WTC11 (cell line): ENCODE results near the gene STXBP5. TPM values are rescaled to one million over a fixed set of nuclear protein-coding genes. Genes with fewer than 3 reads are reported as not detected.

ENCODE experiments used
- ATAC-seq: fragments of 200-7000 bp; cut with Tn5 transposase; 2 replicates; pipeline ENCODE4 v1.10.0; 2021; ENCODE audit warnings: mild to moderate bottlenecking, moderate library complexity
- CTCF ChIA-PET: fragments of 300-600 bp; sonication (Branson Sonifier 250); formaldehyde crosslinking; loops from one replicate; lab custom pipeline; 2021; ENCODE audit warnings: antibody characterized with exemption; lab: Charles Lee
- POLR2A ChIA-PET: fragments of 350-600 bp; sonication (Branson Sonifier 250); formaldehyde crosslinking; loops from one replicate; lab custom pipeline; 2021; ENCODE audit warnings: antibody characterized with exemption; lab: Charles Lee
- DNase-seq: peaks from one replicate; pipeline ENCODE4 v3.0.0; 2021; ENCODE audit warnings: low spot score
- H3K27ac Mint-ChIP-seq: 2 replicates; pipeline ENCODE4 v1.8.0; 2021; ENCODE audit warnings: mixed read lengths
- H3K27me3 Mint-ChIP-seq: 2 replicates; pipeline ENCODE4 v1.8.0; 2021; ENCODE audit warnings: low read depth, mild to moderate bottlenecking, moderate library complexity, mixed read lengths
- H3K36me3 Mint-ChIP-seq: 2 replicates; pipeline ENCODE4 v1.8.0; 2021; ENCODE audit warnings: mixed read lengths
- H3K4me1 Mint-ChIP-seq: 2 replicates; pipeline ENCODE4 v1.8.0; 2022; ENCODE audit warnings: mixed read lengths
- H3K4me3 Mint-ChIP-seq: 2 replicates; pipeline ENCODE4 v1.8.0; 2021; ENCODE audit warnings: mild to moderate bottlenecking, moderate library complexity, mixed read lengths
- H3K9me3 Mint-ChIP-seq: 2 replicates; pipeline ENCODE4 v1.8.0; 2021; ENCODE audit warnings: mixed read lengths
- ATF3 ChIP-seq: sonication (generic); formaldehyde crosslinking; conservative IDR thresholded peaks from 2 replicates; pipeline ENCODE4 v1.8.1; 2022; ENCODE audit warnings: mild to moderate bottlenecking, missing genetic modification reagents
- CDX4 ChIP-seq: fragments of 250-450 bp; sonication (Bioruptor Pico); IDR thresholded peaks from 2 replicates; pipeline ENCODE4 v1.9.0; 2021; ENCODE audit warnings: moderate library complexity, mild to moderate bottlenecking, inconsistent platforms, borderline replicate concordance
- CREB1 ChIP-seq: sonication (generic); formaldehyde crosslinking; IDR thresholded peaks from 2 replicates; pipeline ENCODE4 v1.8.0; 2023; ENCODE audit warnings: mild to moderate bottlenecking, missing genetic modification reagents
- FOXK1 ChIP-seq: sonication (generic); formaldehyde crosslinking; IDR thresholded peaks from 2 replicates; pipeline ENCODE4 v1.8.0; 2022; ENCODE audit warnings: mild to moderate bottlenecking, moderate library complexity, missing genetic modification reagents
- GABPB1 ChIP-seq: sonication (generic); formaldehyde crosslinking; IDR thresholded peaks from 2 replicates; pipeline ENCODE4 v1.8.1; 2023; ENCODE audit warnings: mild to moderate bottlenecking, missing genetic modification reagents
- GTF2I ChIP-seq: fragments of 250-450 bp; sonication (Bioruptor Pico); conservative IDR thresholded peaks from 2 replicates; pipeline ENCODE4 v1.4.0; 2021; ENCODE audit warnings: mild to moderate bottlenecking
- HMGXB4 ChIP-seq: sonication (generic); formaldehyde crosslinking; IDR thresholded peaks from 2 replicates; pipeline ENCODE4 v1.8.1; 2023; ENCODE audit warnings: mild to moderate bottlenecking, moderate library complexity, missing genetic modification reagents
- MXD4 ChIP-seq: fragments of 250-450 bp; sonication (Bioruptor Pico); IDR thresholded peaks from 2 replicates; pipeline ENCODE4 v1.8.0; 2021; ENCODE audit warnings: mild to moderate bottlenecking, moderate library complexity, borderline replicate concordance
- NFE2L1 ChIP-seq: sonication (generic); formaldehyde crosslinking; IDR thresholded peaks from 2 replicates; pipeline ENCODE4 v1.8.1; 2023; ENCODE audit warnings: missing genetic modification reagents
- NR2C2 ChIP-seq: sonication (generic); formaldehyde crosslinking; IDR thresholded peaks from 2 replicates; pipeline ENCODE4 v1.8.0; 2022; ENCODE audit warnings: mild to moderate bottlenecking, missing genetic modification reagents
- NR3C1 ChIP-seq: sonication (generic); formaldehyde crosslinking; conservative IDR thresholded peaks from 2 replicates; pipeline ENCODE4 v1.8.1; 2023; ENCODE audit warnings: low read depth, mild to moderate bottlenecking, missing genetic modification reagents
- PRRX2 ChIP-seq: fragments of 250-450 bp; sonication (Bioruptor Pico); IDR thresholded peaks from 2 replicates; pipeline ENCODE4 v1.8.0; 2021; ENCODE audit warnings: mild to moderate bottlenecking
- RELA ChIP-seq: sonication (generic); formaldehyde crosslinking; IDR thresholded peaks from 2 replicates; pipeline ENCODE4 v1.8.1; 2022; ENCODE audit warnings: missing genetic modification reagents, mild to moderate bottlenecking, borderline replicate concordance
- SP1 ChIP-seq: sonication (generic); formaldehyde crosslinking; conservative IDR thresholded peaks from 2 replicates; pipeline ENCODE4 v1.8.1; 2022; ENCODE audit warnings: missing genetic modification reagents
- TEAD4 ChIP-seq: sonication (generic); formaldehyde crosslinking; IDR thresholded peaks from 2 replicates; pipeline ENCODE4 v1.8.0; 2022; ENCODE audit warnings: mild to moderate bottlenecking, missing genetic modification reagents
- ZBTB21 ChIP-seq: sonication (generic); formaldehyde crosslinking; IDR thresholded peaks from 2 replicates; pipeline ENCODE4 v1.8.1; 2023; ENCODE audit warnings: mild to moderate bottlenecking, missing genetic modification reagents, borderline replicate concordance
- ZNF138 ChIP-seq: sonication (generic); formaldehyde crosslinking; conservative IDR thresholded peaks from 2 replicates; pipeline ENCODE4 v1.8.1; 2022; ENCODE audit warnings: mild to moderate bottlenecking, moderate library complexity, missing genetic modification reagents
- ZNF263 ChIP-seq: sonication (generic); formaldehyde crosslinking; IDR thresholded peaks from 2 replicates; pipeline ENCODE4 v1.8.1; 2022; ENCODE audit warnings: low read depth, mild to moderate bottlenecking, moderate library complexity, missing genetic modification reagents
- ZNF416 ChIP-seq: fragments of 250-450 bp; sonication (Bioruptor Pico); IDR thresholded peaks from 2 replicates; pipeline ENCODE4 v1.9.0; 2021; ENCODE audit warnings: mild to moderate bottlenecking, inconsistent platforms
- ZNF671 ChIP-seq: fragments of 250-450 bp; sonication (Bioruptor Pico); IDR thresholded peaks from 2 replicates; pipeline ENCODE4 v1.8.0; 2021; ENCODE audit warnings: mild to moderate bottlenecking
- total RNA-seq: library from RNA; stranded (reverse); gene quantifications from 3 replicates; pipeline ENCODE4 v1.2.3, GENCODE V29; 2021
- TF ChIP-seq, protein P1 (sequence below): sonication (generic); formaldehyde crosslinking; IDR thresholded peaks from 2 replicates; pipeline ENCODE4 v1.8.1; 2023; ENCODE audit warnings: mild to moderate bottlenecking, missing genetic modification reagents, borderline replicate concordance
- TF ChIP-seq, protein P2 (sequence below): sonication (generic); formaldehyde crosslinking; IDR thresholded peaks from 2 replicates; pipeline ENCODE4 v1.8.1; 2022; ENCODE audit warnings: mild to moderate bottlenecking, missing genetic modification reagents, moderate library complexity, borderline replicate concordance
- TF ChIP-seq, protein P3 (sequence below): sonication (generic); formaldehyde crosslinking; IDR thresholded peaks from 2 replicates; pipeline ENCODE4 v1.8.0; 2023; ENCODE audit warnings: missing genetic modification reagents
- TF ChIP-seq, protein P4 (sequence below): sonication (generic); formaldehyde crosslinking; IDR thresholded peaks from 2 replicates; pipeline ENCODE4 v1.8.1; 2022; ENCODE audit warnings: low read depth, mild to moderate bottlenecking, moderate library complexity, missing genetic modification reagents, borderline replicate concordance

Gene STXBP5
- total RNA-seq, 1 experiment from 2014 or later: 13.2 TPM

DNA sequence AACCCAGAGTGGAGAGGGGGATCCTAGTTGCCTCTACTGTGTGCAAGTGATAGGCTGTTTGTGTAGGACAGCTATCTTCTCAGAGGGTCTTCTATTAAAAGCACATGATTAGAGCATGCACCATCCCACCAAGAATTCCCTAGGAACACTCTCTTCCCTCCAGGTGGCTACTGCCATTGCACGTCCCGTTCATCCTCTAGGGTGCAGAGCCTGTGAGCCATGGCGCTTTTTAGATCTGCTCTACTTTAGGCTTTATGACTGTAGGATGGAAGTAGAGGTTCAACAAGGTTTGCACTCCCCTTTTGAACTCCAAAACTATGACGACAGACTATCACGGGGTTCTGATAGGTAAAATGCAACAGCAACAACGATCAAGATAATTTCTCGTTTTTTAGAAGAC is 213.7 kb downstream of the STXBP5 start (continued):
- TF ChIP-seq, protein P1, sequence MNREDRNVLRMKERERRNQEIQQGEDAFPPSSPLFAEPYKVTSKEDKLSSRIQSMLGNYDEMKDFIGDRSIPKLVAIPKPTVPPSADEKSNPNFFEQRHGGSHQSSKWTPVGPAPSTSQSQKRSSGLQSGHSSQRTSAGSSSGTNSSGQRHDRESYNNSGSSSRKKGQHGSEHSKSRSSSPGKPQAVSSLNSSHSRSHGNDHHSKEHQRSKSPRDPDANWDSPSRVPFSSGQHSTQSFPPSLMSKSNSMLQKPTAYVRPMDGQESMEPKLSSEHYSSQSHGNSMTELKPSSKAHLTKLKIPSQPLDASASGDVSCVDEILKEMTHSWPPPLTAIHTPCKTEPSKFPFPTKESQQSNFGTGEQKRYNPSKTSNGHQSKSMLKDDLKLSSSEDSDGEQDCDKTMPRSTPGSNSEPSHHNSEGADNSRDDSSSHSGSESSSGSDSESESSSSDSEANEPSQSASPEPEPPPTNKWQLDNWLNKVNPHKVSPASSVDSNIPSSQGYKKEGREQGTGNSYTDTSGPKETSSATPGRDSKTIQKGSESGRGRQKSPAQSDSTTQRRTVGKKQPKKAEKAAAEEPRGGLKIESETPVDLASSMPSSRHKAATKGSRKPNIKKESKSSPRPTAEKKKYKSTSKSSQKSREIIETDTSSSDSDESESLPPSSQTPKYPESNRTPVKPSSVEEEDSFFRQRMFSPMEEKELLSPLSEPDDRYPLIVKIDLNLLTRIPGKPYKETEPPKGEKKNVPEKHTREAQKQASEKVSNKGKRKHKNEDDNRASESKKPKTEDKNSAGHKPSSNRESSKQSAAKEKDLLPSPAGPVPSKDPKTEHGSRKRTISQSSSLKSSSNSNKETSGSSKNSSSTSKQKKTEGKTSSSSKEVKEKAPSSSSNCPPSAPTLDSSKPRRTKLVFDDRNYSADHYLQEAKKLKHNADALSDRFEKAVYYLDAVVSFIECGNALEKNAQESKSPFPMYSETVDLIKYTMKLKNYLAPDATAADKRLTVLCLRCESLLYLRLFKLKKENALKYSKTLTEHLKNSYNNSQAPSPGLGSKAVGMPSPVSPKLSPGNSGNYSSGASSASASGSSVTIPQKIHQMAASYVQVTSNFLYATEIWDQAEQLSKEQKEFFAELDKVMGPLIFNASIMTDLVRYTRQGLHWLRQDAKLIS (CRISPR knock-in tag): no peak
- TF ChIP-seq HMGXB4: no peak
- no peak for TF ChIP-seq TEAD4 (CRISPR knock-in tag)
- TF ChIP-seq ZNF263: no peak
- TF ChIP-seq, protein P2, sequence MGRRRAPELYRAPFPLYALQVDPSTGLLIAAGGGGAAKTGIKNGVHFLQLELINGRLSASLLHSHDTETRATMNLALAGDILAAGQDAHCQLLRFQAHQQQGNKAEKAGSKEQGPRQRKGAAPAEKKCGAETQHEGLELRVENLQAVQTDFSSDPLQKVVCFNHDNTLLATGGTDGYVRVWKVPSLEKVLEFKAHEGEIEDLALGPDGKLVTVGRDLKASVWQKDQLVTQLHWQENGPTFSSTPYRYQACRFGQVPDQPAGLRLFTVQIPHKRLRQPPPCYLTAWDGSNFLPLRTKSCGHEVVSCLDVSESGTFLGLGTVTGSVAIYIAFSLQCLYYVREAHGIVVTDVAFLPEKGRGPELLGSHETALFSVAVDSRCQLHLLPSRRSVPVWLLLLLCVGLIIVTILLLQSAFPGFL (CRISPR knock-in tag): no peak
- no peak for TF ChIP-seq NFE2L1 (CRISPR knock-in tag)

- H3K27me3 Mint-ChIP-seq: peaks cover 2% of the 10 kb centered on the region; the same call in 1 of the 2 replicates
- ChIA-PET CTCF (no interaction called here), POLR2A (no interaction called here)
- TF ChIP-seq PRRX2 (CRISPR knock-in tag) (no peak), SP1 (no peak)
- H3K36me3 Mint-ChIP-seq: no peaks in the 10 kb centered on the region
- peaks cover 21% of the 10 kb centered on the region for H3K4me1 Mint-ChIP-seq
- no peak overlapping the region for H3K4me3 Mint-ChIP-seq
- no peaks in the 10 kb centered on the region for H3K9me3 Mint-ChIP-seq
- ATAC-seq (no peak), DNase-seq (no peak)
- no peak overlapping the region for H3K27ac Mint-ChIP-seq
These were observed 214.3 kb downstream of the STXBP5 start for GRCh38 chr6:147418523-147418922.

- Mint-ChIP-seq H3K4me3 (no peak overlapping the region), H3K36me3 (no peaks in the 10 kb centered on the region), H3K9me3 (no peaks in the 10 kb centered on the region), H3K4me1 (peaks cover 25% of the 10 kb centered on the region), H3K27ac (no peak overlapping the region), H3K27me3 (peaks cover 2% of the 10 kb centered on the region; the same call in 1 of the 2 replicates)
- CTCF ChIA-PET: interaction anchor here (1.2 kb wide), 1 partner anchor 81 kb away, joined by 3 read pairs; no protein-coding TSS in a partner anchor
- POLR2A ChIA-PET: no interaction called here
- no peak for DNase-seq
- no peak for ATAC-seq
- TF ChIP-seq CDX4: no peak
- TF ChIP-seq ZNF138 (CRISPR knock-in tag): no peak
- no peak for TF ChIP-seq ZNF416
- no peak for TF ChIP-seq GTF2I
- TF ChIP-seq PRRX2 (CRISPR knock-in tag): no peak
- no peak for TF ChIP-seq GABPB1
- no peak for TF ChIP-seq FOXK1 (CRISPR knock-in tag)
- TF ChIP-seq SP1: no peak
- no peak for TF ChIP-seq RELA (CRISPR knock-in tag)
- TF ChIP-seq ZBTB21: no peak
- no peak for TF ChIP-seq CREB1
- TF ChIP-seq NR3C1 (CRISPR knock-in tag): no peak
- no peak for TF ChIP-seq MXD4 (CRISPR knock-in tag)
- TF ChIP-seq, protein P3, sequence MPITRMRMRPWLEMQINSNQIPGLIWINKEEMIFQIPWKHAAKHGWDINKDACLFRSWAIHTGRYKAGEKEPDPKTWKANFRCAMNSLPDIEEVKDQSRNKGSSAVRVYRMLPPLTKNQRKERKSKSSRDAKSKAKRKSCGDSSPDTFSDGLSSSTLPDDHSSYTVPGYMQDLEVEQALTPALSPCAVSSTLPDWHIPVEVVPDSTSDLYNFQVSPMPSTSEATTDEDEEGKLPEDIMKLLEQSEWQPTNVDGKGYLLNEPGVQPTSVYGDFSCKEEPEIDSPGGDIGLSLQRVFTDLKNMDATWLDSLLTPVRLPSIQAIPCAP (CRISPR knock-in tag): no peak
- no peak for TF ChIP-seq ZNF671
- no peak for TF ChIP-seq NR2C2 (CRISPR knock-in tag)
- TF ChIP-seq ATF3 (CRISPR knock-in tag): no peak
- TF ChIP-seq, protein P4, sequence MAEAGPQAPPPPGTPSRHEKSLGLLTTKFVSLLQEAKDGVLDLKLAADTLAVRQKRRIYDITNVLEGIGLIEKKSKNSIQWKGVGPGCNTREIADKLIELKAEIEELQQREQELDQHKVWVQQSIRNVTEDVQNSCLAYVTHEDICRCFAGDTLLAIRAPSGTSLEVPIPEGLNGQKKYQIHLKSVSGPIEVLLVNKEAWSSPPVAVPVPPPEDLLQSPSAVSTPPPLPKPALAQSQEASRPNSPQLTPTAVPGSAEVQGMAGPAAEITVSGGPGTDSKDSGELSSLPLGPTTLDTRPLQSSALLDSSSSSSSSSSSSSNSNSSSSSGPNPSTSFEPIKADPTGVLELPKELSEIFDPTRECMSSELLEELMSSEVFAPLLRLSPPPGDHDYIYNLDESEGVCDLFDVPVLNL (CRISPR knock-in tag): no peak
These were observed 217.7 kb downstream of the STXBP5 start for GRCh38 chr6:147421903-147422302.
